COLO668 (cell line): ENCODE results near the gene CDK15.

ENCODE experiments used
- DNase-seq: peaks from one replicate; lab custom pipeline; 2025; ENCODE audit not compliant: unreplicated experiment; lab: John Stamatoyannopoulos, UW

Gene CDK15

GRCh38 chr2:201862843-201863242, 56.5 kb downstream of the CDK15 start:
- no peak for DNase-seq

GRCh38 chr2:201866643-201867473, 60.5 kb downstream of the CDK15 start:
- no peak for DNase-seq

DNA sequence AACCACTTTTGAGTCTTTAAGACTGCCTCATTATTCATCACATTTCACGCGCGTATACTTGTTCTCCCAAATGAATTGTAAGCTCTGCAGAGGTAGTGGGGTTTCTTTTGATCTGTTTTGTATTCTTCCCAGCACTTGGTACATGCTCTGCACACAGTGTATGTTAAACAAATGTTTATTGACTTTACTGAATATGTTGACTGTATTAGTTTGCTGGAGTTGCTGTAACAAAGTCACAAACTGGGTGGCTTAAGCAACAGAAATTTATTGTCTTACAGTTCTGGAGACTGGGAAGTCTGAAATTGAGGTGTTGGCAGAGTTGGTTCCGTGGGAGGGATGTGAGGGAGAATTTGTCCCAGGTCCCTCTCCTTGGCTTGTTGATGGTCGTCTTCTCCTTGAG, 65.1 kb downstream of the CDK15 start:
- no peak for DNase-seq

- DNase-seq, result no peak
Observed at GRCh38 chr2:201872591-201872990, 66.3 kb downstream of the CDK15 start.

GRCh38 chr2:201879996-201880395, 73.7 kb downstream of the CDK15 start:
- DNase-seq, result no peak

DNA sequence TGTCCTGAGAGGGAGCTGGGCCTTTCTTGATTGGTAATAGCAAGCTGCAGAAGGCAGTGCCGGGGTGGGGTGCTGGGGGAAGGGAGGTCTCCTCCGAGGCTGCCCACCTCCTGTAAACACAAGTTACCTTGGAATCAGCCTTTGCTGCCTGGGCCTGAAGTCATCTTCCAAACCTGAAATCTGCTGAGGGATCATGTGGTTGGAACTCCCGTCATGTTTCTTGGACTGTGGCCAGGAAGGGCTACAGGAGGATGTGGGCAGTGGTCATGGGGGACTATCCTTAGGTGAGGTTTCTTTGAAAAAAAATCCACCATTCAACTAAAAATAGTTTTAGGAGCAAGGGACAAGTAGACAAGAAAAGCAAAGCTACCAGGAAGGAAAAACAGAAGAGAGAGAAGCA, 74.2 kb downstream of the CDK15 start:
- DNase-seq, result no peak

GRCh38 chr2:201880993-201881611, 74.8 kb downstream of the CDK15 start:
- no peak for DNase-seq

- no peak for DNase-seq
Observed at GRCh38 chr2:201881741-201882140, 75.4 kb downstream of the CDK15 start.

DNA sequence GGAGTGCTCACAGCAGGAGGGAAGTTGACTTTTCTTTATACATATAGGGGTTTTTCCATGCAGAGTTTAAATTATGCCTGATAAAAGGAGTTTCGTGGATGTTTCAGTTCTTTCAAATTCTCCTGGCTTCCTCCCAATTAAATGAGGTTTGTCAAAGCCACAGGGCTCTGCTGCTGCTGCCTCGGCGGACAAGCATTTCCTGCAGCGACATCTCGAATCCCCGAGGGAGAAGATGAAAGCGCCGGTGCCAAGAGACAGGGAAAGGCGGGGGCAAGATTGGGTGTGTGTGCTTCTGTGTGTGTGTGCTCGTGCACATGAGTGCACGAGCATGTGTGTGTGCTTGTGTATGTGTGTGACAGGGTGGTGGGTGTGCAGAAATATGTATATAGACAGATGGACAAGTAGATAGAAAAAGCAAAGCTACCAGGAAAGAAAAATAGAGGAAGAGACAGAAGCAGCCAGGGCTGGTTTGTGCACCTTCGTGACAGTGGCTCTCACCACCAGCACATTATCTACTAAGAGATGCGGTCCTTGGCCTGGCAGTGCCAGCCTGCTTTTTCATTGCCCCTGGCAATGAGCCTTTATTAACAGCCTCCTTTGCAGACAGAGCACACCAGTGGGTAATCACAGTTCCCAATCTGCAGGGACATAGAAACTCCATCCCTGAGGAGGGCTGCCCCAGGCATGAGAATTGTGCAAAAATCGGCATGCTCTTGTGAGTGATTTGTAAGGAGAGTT, 76.2 kb downstream of the CDK15 start:
- no peak for DNase-seq

GRCh38 chr2:201883606-201884369, 77.5 kb downstream of the CDK15 start:
- no peak for DNase-seq

GRCh38 chr2:201886504-201886903, 80.2 kb downstream of the CDK15 start:
- DNase-seq, result no peak

- DNase-seq, result no peak
Observed at GRCh38 chr2:201887773-201888425, 81.6 kb downstream of the CDK15 start.

- DNase-seq, result no peak
Observed at GRCh38 chr2:201888426-201888800, 82.1 kb downstream of the CDK15 start.

- no peak for DNase-seq
Observed at GRCh38 chr2:201890453-201890852, 84.1 kb downstream of the CDK15 start.

- DNase-seq, result no peak
Observed at GRCh38 chr2:201891676-201892075, 85.3 kb downstream of the CDK15 start.

DNA sequence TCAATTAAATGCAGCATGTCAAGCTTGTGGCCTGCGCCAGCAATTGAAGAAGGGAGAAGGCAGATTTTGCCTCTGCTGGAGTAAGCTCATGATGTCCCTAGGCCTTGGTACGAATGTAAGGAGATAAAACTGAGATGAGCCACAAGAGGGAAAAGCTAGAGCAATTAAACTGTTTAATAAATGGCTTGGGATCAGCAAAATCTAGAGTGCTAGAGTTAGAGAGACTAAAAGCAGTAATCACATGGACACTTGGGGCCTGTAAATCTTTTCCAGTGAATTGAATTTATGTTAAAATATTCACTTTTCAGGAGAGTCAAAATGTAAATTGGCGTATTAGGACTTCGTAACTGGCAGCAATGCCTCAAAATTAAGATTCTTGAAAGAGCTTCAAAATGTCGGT, 86.2 kb downstream of the CDK15 start:
- DNase-seq, result no peak

DNA sequence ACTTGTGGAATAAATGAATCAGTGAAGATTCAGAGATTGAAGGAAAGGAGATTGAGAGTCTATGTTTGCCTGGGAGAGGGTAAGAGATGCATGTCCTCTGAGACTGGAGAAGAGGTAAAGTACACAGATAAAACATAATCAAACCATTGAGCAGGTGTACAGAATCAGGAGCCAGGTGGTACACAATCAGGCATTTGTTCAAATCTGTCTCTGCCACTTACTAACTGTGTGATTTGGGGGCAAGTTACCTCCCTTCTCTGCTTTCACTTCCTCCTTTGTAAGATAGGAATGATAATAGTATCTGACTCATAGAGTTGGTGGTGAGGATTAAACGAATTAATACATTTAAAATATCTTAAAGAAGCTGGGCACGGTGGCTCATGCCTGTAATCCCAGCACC, 94.0 kb downstream of the CDK15 start:
- no peak for DNase-seq

- no peak for DNase-seq
Observed at GRCh38 chr2:201901786-201902185, 95.4 kb downstream of the CDK15 start.

GRCh38 chr2:201904538-201905420, 98.4 kb downstream of the CDK15 start:
- no peak for DNase-seq
